ENCODE measurements around the gene CAB39L. TPM values are rescaled to one million over a fixed set of nuclear protein-coding genes. Genes with fewer than 3 reads are reported as not detected.

Gene CAB39L
- total RNA-seq, 1 donor from 2014 or later = 6.6 TPM

DNA sequence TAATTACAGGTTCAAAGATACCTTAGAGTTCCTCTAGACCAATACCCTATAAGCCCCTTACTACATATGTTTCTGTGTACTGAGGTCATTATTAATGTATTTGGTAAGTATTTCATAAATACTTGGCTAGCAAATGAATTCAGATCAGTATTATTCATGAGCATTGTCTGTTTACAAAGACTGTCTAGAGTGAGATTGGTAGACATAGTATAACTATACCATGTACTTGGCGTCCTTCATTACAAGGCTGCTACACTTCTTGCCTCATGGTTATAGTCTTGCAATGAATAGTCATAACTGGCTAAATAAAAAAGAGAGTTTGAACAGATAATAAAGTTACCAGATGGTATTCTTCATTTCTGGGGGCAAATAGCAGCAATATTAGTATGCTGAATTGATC is 12.3 kb upstream of the CAB39L start:
- TF ChIP-seq CTCF (IDR thresholded peaks at IDR 0.05; ENCODE audit: insufficient read depth, low read length, severe bottlenecking) = no peak
- Histone ChIP-seq H3K4me3 (ENCODE audit: low read depth, low read length) (no peak overlapping the region), H3K36me3 (ENCODE audit: control insufficient read depth, insufficient read depth, low read length) (no peaks in the 10 kb centered on the region), H3K27me3 (ENCODE audit: control insufficient read depth, insufficient read depth, low read length) (no peaks in the 10 kb centered on the region)
- FAIRE-seq (no peak), DNase-seq (ENCODE audit: low read depth) (no peak)

GRCh38 chr13:49455007-49455398 is 11.1 kb upstream of the CAB39L start:
- DNase-seq (ENCODE audit: low read depth) (no peak), FAIRE-seq (no peak)
- Histone ChIP-seq H3K27me3 (ENCODE audit: control insufficient read depth, insufficient read depth, low read length) (no peaks in the 10 kb centered on the region), H3K36me3 (ENCODE audit: control insufficient read depth, insufficient read depth, low read length) (no peaks in the 10 kb centered on the region), H3K4me3 (ENCODE audit: low read depth, low read length) (no peak overlapping the region)
- no peak for TF ChIP-seq CTCF (IDR thresholded peaks at IDR 0.05; ENCODE audit: insufficient read depth, low read length, severe bottlenecking)

DNA sequence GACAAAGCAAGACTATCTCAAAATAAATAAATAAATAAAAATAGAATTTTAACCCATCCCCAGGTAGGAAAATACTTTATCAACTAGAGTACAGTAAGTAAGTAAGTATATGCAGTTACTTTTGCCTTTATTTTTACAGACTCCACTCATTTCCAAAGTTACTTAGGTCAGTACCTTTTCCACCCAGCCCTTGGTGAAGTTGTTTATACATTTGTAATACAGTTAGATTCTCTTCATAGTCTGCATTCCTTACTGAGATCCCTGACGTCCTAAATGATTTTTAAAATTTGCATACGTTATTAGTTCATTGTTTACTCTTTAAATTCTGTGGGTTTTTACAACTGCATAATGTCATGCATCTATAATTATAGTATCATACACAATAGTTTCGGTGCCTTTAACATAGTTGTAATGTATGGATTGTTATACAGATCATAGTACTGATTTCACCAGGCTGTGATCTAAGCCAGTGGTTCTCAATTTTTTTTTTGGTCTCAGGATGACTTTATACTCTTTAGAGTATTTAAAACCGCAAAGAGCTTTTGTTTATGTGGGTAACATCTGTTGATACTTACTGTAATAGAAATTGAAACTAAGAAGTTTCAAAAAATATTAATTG is 10.6 kb upstream of the CAB39L start:
- no peak overlapping the region for H3K4me3 ChIP-seq (ENCODE audit: low read depth, low read length)
- DNase-seq (ENCODE audit: low read depth) = no peak
- H3K36me3 ChIP-seq (ENCODE audit: control insufficient read depth, insufficient read depth, low read length) = no peaks in the 10 kb centered on the region
- no peak for FAIRE-seq
- no peaks in the 10 kb centered on the region for H3K27me3 ChIP-seq (ENCODE audit: control insufficient read depth, insufficient read depth, low read length)
- TF ChIP-seq CTCF (IDR thresholded peaks at IDR 0.05; ENCODE audit: insufficient read depth, low read length, severe bottlenecking) = no peak

GRCh38 chr13:49453465-49453864 is 9.6 kb upstream of the CAB39L start:
- FAIRE-seq = no peak

GRCh38 chr13:49452725-49453457 is 9.0 kb upstream of the CAB39L start:
- no peak for TF ChIP-seq CTCF (IDR thresholded peaks at IDR 0.05; ENCODE audit: insufficient read depth, low read length, severe bottlenecking)
- Histone ChIP-seq H3K36me3 (ENCODE audit: control insufficient read depth, insufficient read depth, low read length) (no peaks in the 10 kb centered on the region), H3K4me3 (ENCODE audit: low read depth, low read length) (no peak overlapping the region), H3K27me3 (ENCODE audit: control insufficient read depth, insufficient read depth, low read length) (no peaks in the 10 kb centered on the region)
- no peak for FAIRE-seq
- DNase-seq (ENCODE audit: low read depth) = no peak

More at GRCh38 chr13:49453465-49453864, 9.6 kb upstream of the CAB39L start:
- DNase-seq (ENCODE audit: low read depth) = no peak
- no peaks in the 10 kb centered on the region for H3K36me3 ChIP-seq (ENCODE audit: control insufficient read depth, insufficient read depth, low read length)
- no peak for TF ChIP-seq CTCF (IDR thresholded peaks at IDR 0.05; ENCODE audit: insufficient read depth, low read length, severe bottlenecking)
- no peak overlapping the region for H3K4me3 ChIP-seq (ENCODE audit: low read depth, low read length)
- H3K27me3 ChIP-seq (ENCODE audit: control insufficient read depth, insufficient read depth, low read length) = no peaks in the 10 kb centered on the region
